Naive thymus-derived CD4-positive, alpha-beta T cell (primary cell): ENCODE measurements around the gene ERAP2. TPM values are rescaled to one million over a fixed set of nuclear protein-coding genes. Genes with fewer than 3 reads are reported as not detected.
A peak's percentile ranks its signal among the peaks of the same experiment; 100 is the strongest.

Experiments
- ATAC-seq: fragments of 150-1000 bp; cut with Tn5 transposase; 2 replicates; pipeline ENCODE4 v1.10.0; 2021; ENCODE audit warnings: mild to moderate bottlenecking, moderate library complexity
- CTCF ChIA-PET: fragments of 350-600 bp; sonication (Branson Sonifier 250); formaldehyde crosslinking; loops from one replicate; lab custom pipeline; 2021; ENCODE audit warnings: antibody characterized with exemption; lab: Charles Lee
- POLR2A ChIA-PET: fragments of 350-600 bp; sonication (Branson Sonifier 250); formaldehyde crosslinking; loops from one replicate; lab custom pipeline; 2021; ENCODE audit warnings: antibody characterized with exemption, inconsistent platforms; lab: Charles Lee
- DNase-seq, 9 donors: peaks; one replicate each; pipeline versions ENCODE4 v3.0.0 to v3.0.0-alpha.2; 2020 to 2022; ENCODE audit warnings: mixed read lengths in 1 of 9
- H3K27ac ChIP-seq: one replicate; pipeline ENCODE4 v1.7.0; 2013; ENCODE audit warnings: mild to moderate bottlenecking, low read depth, low read length, moderate library complexity
- H3K27me3 ChIP-seq, 2 donors: one replicate each; pipeline ENCODE4 v1.7.0; 2013; ENCODE audit warnings: low read length in 2 of 2, mild to moderate bottlenecking in 2 of 2, moderate library complexity in 2 of 2; ENCODE audit not compliant: control insufficient read depth in 2 of 2, insufficient read depth in 2 of 2
- H3K36me3 ChIP-seq, 3 experiments: 1 replicate in 2 of 3; 2 replicates in 1 of 3; pipeline ENCODE4 v1.7.0; 2013; ENCODE audit warnings: low read length in 3 of 3, mild to moderate bottlenecking in 3 of 3, moderate library complexity in 1 of 3; ENCODE audit not compliant: insufficient read depth in 3 of 3, control insufficient read depth in 2 of 3
- H3K4me1 ChIP-seq, 2 donors: one replicate each; pipeline ENCODE4 v1.7.0; 2013; ENCODE audit warnings: low read length in 2 of 2, mild to moderate bottlenecking in 2 of 2, moderate library complexity in 1 of 2; ENCODE audit not compliant: control insufficient read depth in 2 of 2, insufficient read depth in 2 of 2
- H3K4me3 ChIP-seq: 2 replicates; pipeline ENCODE4 v1.7.0; 2013; ENCODE audit warnings: mild to moderate bottlenecking, low read length
- H3K9me3 ChIP-seq, 3 experiments: 1 replicate in 2 of 3; 2 replicates in 1 of 3; pipeline ENCODE4 v1.7.0; 2013; ENCODE audit warnings: low read length in 3 of 3; ENCODE audit not compliant: control insufficient read depth in 2 of 3
- H3K27ac Mint-ChIP-seq, 9 donors: one replicate each; pipeline ENCODE4 v1.8.0; 2020 to 2022; ENCODE audit warnings: mixed read lengths in 9 of 9, mild to moderate bottlenecking in 8 of 9, moderate library complexity in 5 of 9, inconsistent platforms in 2 of 9
- H3K27me3 Mint-ChIP-seq, 5 donors: one replicate each; pipeline ENCODE4 v1.8.0; 2021 to 2022; ENCODE audit warnings: mixed read lengths in 5 of 5, mild to moderate bottlenecking in 1 of 5
- H3K36me3 Mint-ChIP-seq, 5 donors: one replicate each; pipeline ENCODE4 v1.8.0; 2020 to 2022; ENCODE audit warnings: mixed read lengths in 5 of 5, mild to moderate bottlenecking in 3 of 5, inconsistent platforms in 1 of 5
- H3K4me1 Mint-ChIP-seq, 7 donors: one replicate each; pipeline ENCODE4 v1.8.0; 2020 to 2022; ENCODE audit warnings: mixed read lengths in 7 of 7, mild to moderate bottlenecking in 3 of 7, inconsistent platforms in 1 of 7
- H3K4me3 Mint-ChIP-seq, 10 donors: one replicate each; pipeline ENCODE4 v1.8.0; 2020 to 2022; ENCODE audit warnings: mild to moderate bottlenecking in 10 of 10, mixed read lengths in 10 of 10, moderate library complexity in 6 of 10, inconsistent platforms in 2 of 10
- H3K9me3 Mint-ChIP-seq, 11 donors: one replicate each; pipeline ENCODE4 v1.8.0; 2020 to 2022; ENCODE audit warnings: mixed read lengths in 11 of 11, mild to moderate bottlenecking in 4 of 11, inconsistent platforms in 1 of 11, moderate library complexity in 1 of 11
- intact Hi-C, 2 donors: fragments of 100-400 bp; cut with micrococcal nuclease; formaldehyde crosslinking; loops; one replicate each; pipeline ENCODE4 v1.15.1; 2023
- polyA plus RNA-seq, 2 donors: library from polyadenylated mRNA; unstranded; fragments of 300-500 nt; fragmentation: Illumina TruSeq; gene quantifications; one replicate each; pipeline ENCODE4 v1.2.3, GENCODE V29; 2021
- total RNA-seq, 6 experiments: library from RNA in 5 of 6; stranded (reverse) in 5 of 6; gene quantifications; 1 replicate in 5 of 6; 2 replicates in 1 of 6; pipeline ENCODE4 v1.2.3 and lab custom pipeline; 2021 to 2026

Gene ERAP2
- total and polyA plus RNA-seq, 7 experiments from 2014 or later = 11.1 to 161 (median 97.2) TPM

DNA sequence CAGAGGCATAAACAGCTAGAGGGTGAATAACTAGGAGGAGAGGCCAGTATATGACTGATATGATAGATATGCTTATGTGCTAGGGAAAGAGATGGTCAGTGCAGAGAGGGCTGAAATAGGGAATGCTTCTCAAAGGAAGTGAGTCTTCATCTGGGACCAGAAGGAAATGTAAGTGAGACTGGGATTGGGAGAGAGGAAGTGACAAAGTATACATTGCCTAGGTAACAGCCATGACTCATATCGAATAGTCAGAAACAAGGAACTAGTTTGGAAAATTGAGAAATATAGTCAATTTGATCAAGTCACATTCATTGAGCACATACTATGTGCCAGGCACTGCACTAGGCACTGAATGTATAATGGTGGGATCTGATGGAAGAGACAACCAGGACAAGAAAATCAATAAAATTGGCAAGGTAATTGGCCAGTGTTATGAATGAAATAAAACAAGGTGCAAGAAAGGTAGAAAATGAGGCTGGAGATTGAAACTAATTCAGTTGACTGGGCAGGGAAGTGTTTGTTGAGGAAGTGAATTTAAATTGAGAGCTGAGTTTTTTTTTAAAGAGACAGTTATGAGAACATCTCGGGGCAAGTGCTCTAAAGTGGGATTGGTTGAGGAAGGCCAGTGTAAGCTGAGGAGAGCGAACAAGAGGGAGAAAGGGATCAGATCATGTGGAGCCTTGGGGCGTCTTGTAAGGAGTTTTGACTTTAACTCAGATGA lies 4.3 kb downstream of the ERAP2 start:
- Mint-ChIP-seq H3K4me1 (peaks cover 63 to 79% (median 75%) of the 10 kb centered on the region in 7 donors), H3K27ac (peak overlapping the region; percentile 67 to 99 (median 87)), H3K9me3 (peaks cover 0 to 2% (median 0%) of the 10 kb centered on the region in 11 donors), H3K27me3 (no peaks in the 10 kb centered on the region), H3K4me3 (peak overlapping the region; percentile 68 to 92 (median 80)), H3K36me3 (peaks cover 7 to 55% (median 50%) of the 10 kb centered on the region in 5 donors)
- POLR2A ChIA-PET = interaction anchor here (1.1 to 4.9 kb wide), 7 partner anchors 10 to 72 kb away, joined by 3 to 31 read pairs (median 4); partner anchors contain the start of gene LNPEP
- intact Hi-C loops = loop anchor here (1.0 kb wide), 1 partner anchor 9 kb away; no protein-coding TSS in a partner anchor
- Histone ChIP-seq H3K4me3 (peak overlapping the region; percentile 43), H3K27me3 (no peaks in the 10 kb centered on the region), H3K27ac (peak overlapping the region; percentile 58), H3K36me3 (peaks cover 6 to 29% (median 25%) of the 10 kb centered on the region in 3 experiments), H3K4me1 (peaks cover 64 to 69% of the 10 kb centered on the region in 2 donors), H3K9me3 (no peaks in the 10 kb centered on the region)
- CTCF ChIA-PET = interaction anchor here (0.5 to 4.2 kb wide), 3 partner anchors 12 to 82 kb away, joined by 3 to 13 read pairs (median 3); no protein-coding TSS in a partner anchor
- ATAC-seq (peak; percentile 23), DNase-seq (no peak)

DNA sequence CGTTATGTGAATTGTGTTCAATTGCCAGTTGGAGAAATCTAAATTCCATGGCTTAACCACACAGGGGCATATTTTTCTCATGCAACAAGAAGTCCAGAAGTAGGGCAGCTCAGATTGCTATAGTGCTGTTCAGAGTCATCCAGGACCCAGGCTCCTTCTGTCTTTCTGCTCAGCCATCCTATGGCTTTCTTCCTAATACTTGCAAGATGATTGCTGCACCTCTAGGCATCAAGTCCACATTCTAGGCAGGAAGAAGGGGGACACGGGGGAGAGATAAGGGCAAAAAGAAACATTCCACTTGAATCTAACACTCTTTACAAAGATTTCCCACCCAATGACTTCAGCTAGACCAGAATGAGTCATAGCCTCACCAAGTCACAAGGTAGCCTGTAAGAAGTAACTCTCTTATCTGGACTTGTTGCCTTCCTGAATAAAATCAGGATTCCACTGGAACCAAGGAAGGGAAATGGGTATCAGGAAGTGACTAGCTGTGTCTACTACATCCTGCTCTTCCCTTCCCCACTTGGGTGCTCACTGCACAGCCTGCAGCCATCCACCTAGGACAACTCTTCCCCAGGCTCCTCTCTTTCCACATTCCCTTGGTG lies 5.3 kb downstream of the ERAP2 start:
- peak overlapping the region; percentile 43 for H3K4me3 ChIP-seq
- Mint-ChIP-seq H3K36me3 (peaks cover 7 to 63% (median 56%) of the 10 kb centered on the region in 5 donors), H3K4me3 (peak overlapping the region; percentile 68 to 92 (median 80)), H3K4me1 (peaks cover 62 to 85% (median 81%) of the 10 kb centered on the region in 7 donors), H3K27ac (peak overlapping the region; percentile 67 to 99 (median 87)), H3K9me3 (peaks cover 0 to 2% (median 0%) of the 10 kb centered on the region in 11 donors), H3K27me3 (no peaks in the 10 kb centered on the region)
- peaks cover 6 to 29% (median 25%) of the 10 kb centered on the region in 3 experiments for H3K36me3 ChIP-seq
- ChIA-PET POLR2A (interaction anchor here (1.1 to 4.9 kb wide), 6 partner anchors 9 to 73 kb away, joined by 3 to 31 read pairs (median 4); partner anchors contain the start of gene LNPEP), CTCF (interaction anchor here (4.2 kb wide), 1 partner anchor 13 kb away, joined by 13 read pairs; no protein-coding TSS in a partner anchor)
- no peaks in the 10 kb centered on the region for H3K27me3 ChIP-seq
- peaks cover 68 to 76% of the 10 kb centered on the region in 2 donors for H3K4me1 ChIP-seq
- ATAC-seq (no peak), DNase-seq (no peak)
- H3K27ac ChIP-seq = peak overlapping the region; percentile 58
- intact Hi-C loops = no loop called here
- no peaks in the 10 kb centered on the region for H3K9me3 ChIP-seq

DNA sequence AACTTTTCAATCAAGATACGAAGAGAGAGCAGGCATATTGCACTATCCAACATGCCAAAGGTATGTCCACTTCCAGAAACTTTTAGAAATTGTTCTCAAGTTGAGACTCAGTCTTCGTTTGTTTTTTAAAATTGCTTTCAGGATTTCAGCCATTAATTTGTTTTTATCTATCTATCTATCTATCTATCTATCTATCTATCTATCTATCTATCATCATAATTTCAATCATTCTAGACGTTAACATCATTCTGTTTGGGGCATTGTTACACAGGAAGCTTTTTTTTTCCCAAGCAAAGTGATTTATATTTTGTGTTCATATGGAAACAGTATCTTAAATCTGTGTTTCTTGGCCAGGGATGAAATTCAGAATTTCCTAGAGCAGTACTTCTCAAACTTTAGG lies 7.6 kb downstream of the ERAP2 start:
- H3K27me3 Mint-ChIP-seq = no peaks in the 10 kb centered on the region
- peak overlapping the region; percentile 57 to 99 (median 87) for H3K27ac Mint-ChIP-seq
- intact Hi-C loops = loop anchor here in 1 of 2 donors (1.0 kb wide), 1 partner anchor 8 kb away; no protein-coding TSS in a partner anchor
- Histone ChIP-seq H3K9me3 (no peaks in the 10 kb centered on the region), H3K36me3 (peaks cover 6 to 34% (median 33%) of the 10 kb centered on the region in 3 experiments), H3K27ac (peak overlapping the region; percentile 41), H3K27me3 (no peaks in the 10 kb centered on the region), H3K4me3 (no peak overlapping the region), H3K4me1 (peaks cover 68 to 73% of the 10 kb centered on the region in 2 donors)
- ATAC-seq (no peak), DNase-seq (no peak)
- peaks cover 0 to 2% (median 0%) of the 10 kb centered on the region in 11 donors for H3K9me3 Mint-ChIP-seq
- peak overlapping the region; percentile 12 to 92 (median 76) for H3K4me3 Mint-ChIP-seq
- peaks cover 7 to 69% (median 67%) of the 10 kb centered on the region in 5 donors for H3K36me3 Mint-ChIP-seq
- ChIA-PET CTCF (interaction anchor here (4.2 kb wide), 1 partner anchor 15 kb away, joined by 13 read pairs; no protein-coding TSS in a partner anchor), POLR2A (interaction anchor here (0.9 to 3.5 kb wide), 6 partner anchors 9 to 50 kb away, joined by 3 to 22 read pairs (median 6); partner anchors contain the start of gene ERAP2)
- peaks cover 59 to 86% (median 76%) of the 10 kb centered on the region in 7 donors for H3K4me1 Mint-ChIP-seq

DNA sequence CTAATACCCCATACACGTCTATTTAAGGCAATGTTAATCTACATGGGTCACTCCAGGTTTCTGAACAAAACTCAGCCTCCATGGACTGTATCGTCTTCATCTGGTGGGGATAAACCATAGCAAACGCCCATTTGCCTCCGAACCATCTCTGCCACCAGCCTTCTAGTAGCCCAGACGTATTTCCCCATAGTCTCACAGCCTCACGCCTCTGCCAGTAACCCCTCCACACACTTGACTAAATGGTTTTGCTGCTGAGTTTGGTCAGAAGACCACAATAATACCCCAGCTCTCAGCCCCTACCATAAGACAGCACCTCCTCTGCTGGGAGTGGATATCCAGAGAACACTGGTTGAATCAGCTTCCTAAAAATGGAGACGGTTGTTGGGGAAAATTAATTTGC lies 8.7 kb downstream of the ERAP2 start:
- CTCF ChIA-PET = interaction anchor here (0.8 to 1.1 kb wide), 3 partner anchors 8 to 51 kb away, joined by 3 to 6 read pairs (median 3); partner anchors contain the start of genes ERAP2 and LNPEP

DNA sequence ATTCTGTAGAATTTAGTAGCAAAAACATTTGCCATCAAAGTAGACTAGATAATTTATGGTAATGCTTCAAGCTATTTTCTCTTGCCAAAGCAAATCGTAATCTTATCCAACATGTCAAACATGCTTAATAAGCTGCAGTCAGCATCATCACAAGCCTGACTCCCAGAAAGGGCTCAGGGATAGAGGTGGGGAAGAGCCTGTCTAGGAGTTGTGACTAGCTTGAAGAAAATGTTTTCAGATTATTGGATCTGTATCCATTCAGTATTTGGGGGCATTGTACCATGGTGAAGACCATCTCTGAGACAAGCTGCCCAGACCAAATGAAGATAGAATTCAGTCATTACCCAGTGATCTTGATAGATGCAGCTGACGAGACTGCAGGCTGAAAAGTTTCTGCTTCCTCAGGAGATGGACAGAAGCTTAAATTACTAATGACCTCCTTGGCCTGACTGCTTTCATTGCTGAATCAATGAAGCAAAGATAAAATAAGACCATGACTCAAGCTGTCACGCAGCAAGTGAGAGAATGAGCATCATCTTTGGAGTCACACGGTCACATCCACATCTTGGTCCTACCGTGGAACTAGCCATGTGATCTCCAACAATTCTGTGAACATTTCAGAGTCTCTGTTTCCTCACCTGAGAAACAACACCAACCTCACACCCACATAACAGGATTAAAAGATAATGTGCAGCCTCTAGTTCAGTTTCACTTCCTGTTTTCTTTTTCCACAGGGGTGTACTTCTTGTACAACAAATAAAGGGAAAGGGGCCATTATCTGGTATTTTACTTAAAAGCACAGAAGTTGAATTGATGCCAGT lies 9.4 kb downstream of the ERAP2 start:
- Mint-ChIP-seq H3K36me3 (peaks cover 11 to 68% (median 65%) of the 10 kb centered on the region in 5 donors), H3K27ac (peak overlapping the region; percentile 91 to 99 (median 96)), H3K9me3 (peaks cover 0 to 2% (median 0%) of the 10 kb centered on the region in 11 donors), H3K4me1 (peaks cover 44 to 76% (median 69%) of the 10 kb centered on the region in 7 donors), H3K27me3 (no peaks in the 10 kb centered on the region), H3K4me3 (peak overlapping the region; percentile 67 to 87 (median 78))
- intact Hi-C loops = loop anchor here (1.0 to 2.0 kb wide), 5 partner anchors 9 to 77 kb away; partner anchors contain the start of gene ERAP2 (in 2 of the 2)
- ChIA-PET CTCF (interaction anchor here (0.8 to 1.1 kb wide), 3 partner anchors 9 to 50 kb away, joined by 3 to 6 read pairs (median 3); partner anchors contain the start of genes ERAP2 and LNPEP), POLR2A (interaction anchor here (0.6 to 3.5 kb wide), 13 partner anchors 8 to 73 kb away, joined by 3 to 22 read pairs (median 5); partner anchors contain the start of genes ERAP2 and LNPEP)
- Histone ChIP-seq H3K27me3 (no peaks in the 10 kb centered on the region), H3K36me3 (peaks cover 6 to 50% (median 39%) of the 10 kb centered on the region in 3 experiments), H3K9me3 (no peaks in the 10 kb centered on the region), H3K27ac (peak overlapping the region; percentile 63), H3K4me1 (peaks cover 56 to 58% of the 10 kb centered on the region in 2 donors), H3K4me3 (peak overlapping the region; percentile 38)
- ATAC-seq (peak; percentile 93), DNase-seq (peak in 7 of 9 donors; percentile 46 to 81 (median 69))

More for the DNA sequence above, 8.7 kb downstream of the ERAP2 start:
- Histone ChIP-seq H3K4me1 (peaks cover 63 to 65% of the 10 kb centered on the region in 2 donors), H3K9me3 (no peaks in the 10 kb centered on the region), H3K27ac (peak overlapping the region; percentile 63), H3K36me3 (peaks cover 6 to 44% (median 34%) of the 10 kb centered on the region in 3 experiments), H3K27me3 (no peaks in the 10 kb centered on the region), H3K4me3 (no peak overlapping the region)
- Mint-ChIP-seq H3K4me3 (peak overlapping the region; percentile 18 to 87 (median 71)), H3K36me3 (peaks cover 14 to 73% (median 73%) of the 10 kb centered on the region in 5 donors), H3K4me1 (peaks cover 52 to 83% (median 77%) of the 10 kb centered on the region in 7 donors), H3K27ac (peak overlapping the region; percentile 91 to 99 (median 96)), H3K9me3 (peaks cover 0 to 2% (median 0%) of the 10 kb centered on the region in 11 donors), H3K27me3 (no peaks in the 10 kb centered on the region)
- ATAC-seq (no peak), DNase-seq (no peak)
- intact Hi-C loops = no loop called here
- POLR2A ChIA-PET = interaction anchor here (0.7 to 3.5 kb wide), 15 partner anchors 7 to 124 kb away, joined by 3 to 22 read pairs (median 4); partner anchors contain the start of genes ERAP2 and LNPEP
